Subcutaneous abdominal adipose tissue (tissue), 5 donors: ENCODE measurements around the gene TBL2.
"Not testable (repeated sequence)": the region's sequence is repeated elsewhere in the genome, so short reads cannot be mapped to it uniquely, and the experiment has no call there.

Experiments used
- H3K27ac ChIP-seq: one replicate; pipeline ENCODE4 v1.7.0; 2013; ENCODE audit warnings: low read depth, mild to moderate bottlenecking, inconsistent platforms, low read length, moderate library complexity
- H3K27me3 ChIP-seq, 5 donors: one replicate each; pipeline ENCODE4 v1.7.0; 2013; ENCODE audit warnings: low read length in 5 of 5, inconsistent platforms in 1 of 5; ENCODE audit not compliant: control insufficient read depth in 5 of 5, insufficient read depth in 4 of 5
- H3K36me3 ChIP-seq, 5 donors: one replicate each; pipeline ENCODE4 v1.7.0; 2013; ENCODE audit warnings: low read length in 5 of 5; ENCODE audit not compliant: control insufficient read depth in 5 of 5, insufficient read depth in 5 of 5
- H3K4me1 ChIP-seq, 5 donors: one replicate each; pipeline ENCODE4 v1.7.0; 2013; ENCODE audit warnings: low read length in 5 of 5, mild to moderate bottlenecking in 3 of 5, moderate library complexity in 1 of 5; ENCODE audit not compliant: control insufficient read depth in 5 of 5, insufficient read depth in 5 of 5
- H3K4me3 ChIP-seq, 5 donors: one replicate each; pipeline ENCODE4 v1.7.0; 2013; ENCODE audit warnings: low read length in 5 of 5, low read depth in 1 of 5
- H3K9ac ChIP-seq, 5 donors: one replicate each; pipeline ENCODE4 v1.7.0; 2013; ENCODE audit warnings: low read length in 5 of 5, mild to moderate bottlenecking in 4 of 5, moderate library complexity in 3 of 5
- H3K9me3 ChIP-seq, 5 donors: one replicate each; pipeline ENCODE4 v1.7.0; 2013; ENCODE audit warnings: low read length in 5 of 5; ENCODE audit not compliant: control insufficient read depth in 5 of 5
- donor health status: healthy.
- donor health status: healthy.
- donor health status: healthy.
- donor health status: healthy.
- donor health status: healthy.

Gene TBL2

GRCh38 chr7:73556208-73557107, 21.9 kb downstream of the TBL2 start:
- H3K4me1 ChIP-seq, result peaks cover 6 to 29% (median 28%) of the 10 kb centered on the region in 5 donors
- H3K9ac ChIP-seq, result peak overlapping the region; percentile 75 to 92 (median 87)
- H3K4me3 ChIP-seq, result peak overlapping the region; percentile 83 to 94 (median 88)
- H3K36me3 ChIP-seq, result peaks cover 0 to 17% (median 9%) of the 10 kb centered on the region in 5 donors
- H3K27ac ChIP-seq, result peak overlapping the region; percentile 69
- no peaks in the 10 kb centered on the region for H3K9me3 ChIP-seq
- no peaks in the 10 kb centered on the region for H3K27me3 ChIP-seq

DNA sequence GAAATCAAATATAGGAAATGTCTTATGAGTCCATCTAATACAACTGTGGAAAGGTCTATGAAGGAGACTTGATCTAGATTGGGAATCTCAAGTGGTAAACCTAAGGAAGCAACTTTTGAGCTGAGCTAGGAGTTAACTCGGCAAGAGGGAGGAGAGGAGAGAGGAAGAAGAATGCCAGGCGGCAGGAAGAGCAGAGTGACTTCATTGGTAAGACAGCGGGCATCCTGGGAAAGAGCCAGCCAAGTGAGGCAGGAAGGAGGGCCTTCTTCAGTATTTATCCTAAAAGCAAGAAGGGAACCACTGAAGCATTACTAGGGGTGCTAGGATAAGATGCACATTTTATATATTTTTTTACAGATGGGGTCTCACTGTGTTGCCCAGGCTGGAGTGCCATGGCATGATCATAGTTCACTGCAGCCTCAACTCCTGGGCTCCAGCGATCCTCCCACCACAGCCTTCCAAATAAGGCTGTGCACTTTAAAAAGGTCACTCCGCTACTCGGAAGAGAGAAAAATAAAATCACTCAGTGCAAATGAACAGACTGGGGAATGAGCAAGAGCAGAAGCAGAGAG, 22.9 kb downstream of the TBL2 start:
- H3K36me3 ChIP-seq, result peaks cover 3 to 23% (median 16%) of the 10 kb centered on the region in 5 donors
- peak overlapping the region in 4 of 5 donors; percentile 86 to 94 (median 88) for H3K4me3 ChIP-seq
- H3K4me1 ChIP-seq, result peaks cover 6 to 29% (median 28%) of the 10 kb centered on the region in 5 donors
- peak overlapping the region in 1 of 5 donors; percentile 88 for H3K9ac ChIP-seq
- peak overlapping the region; percentile 69 for H3K27ac ChIP-seq
- no peaks in the 10 kb centered on the region for H3K27me3 ChIP-seq
- no peaks in the 10 kb centered on the region for H3K9me3 ChIP-seq

GRCh38 chr7:73550093-73550492, 28.3 kb downstream of the TBL2 start:
- H3K4me3 ChIP-seq, H3K9ac ChIP-seq, H3K9me3 ChIP-seq, H3K4me1 ChIP-seq, H3K27ac ChIP-seq, H3K27me3 ChIP-seq: not testable (repeated sequence)
- H3K36me3 ChIP-seq, result peaks cover 12 to 51% (median 26%) of the 10 kb centered on the region in 5 donors

DNA sequence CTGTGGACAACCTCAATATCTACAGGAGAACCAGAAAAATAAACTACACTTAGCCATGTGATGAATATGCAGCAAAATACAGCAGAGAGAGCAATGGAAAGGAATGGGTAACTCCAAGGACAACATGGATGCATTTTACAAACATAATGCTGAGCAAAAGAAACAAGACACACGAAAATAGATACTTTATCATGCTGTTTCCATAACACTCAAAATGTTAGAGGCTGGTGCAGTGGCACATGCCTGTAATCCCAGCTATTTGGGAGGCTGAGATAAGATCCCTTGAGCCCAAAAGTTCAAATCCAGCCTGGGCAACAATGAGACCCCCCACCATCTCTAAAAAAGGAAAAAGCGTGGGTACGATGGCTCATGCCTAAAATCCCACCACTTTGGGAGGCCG, 29.2 kb downstream of the TBL2 start:
- no peak overlapping the region for H3K4me3 ChIP-seq

GRCh38 chr7:73547841-73548240, 30.5 kb downstream of the TBL2 start:
- Histone ChIP-seq H3K36me3 (peaks cover 13 to 55% (median 27%) of the 10 kb centered on the region in 5 donors), H3K27ac (no peak overlapping the region), H3K9me3 (no peaks in the 10 kb centered on the region), H3K9ac (no peak overlapping the region), H3K27me3 (no peaks in the 10 kb centered on the region), H3K4me1 (peaks cover 0 to 2% (median 0%) of the 10 kb centered on the region in 5 donors), H3K4me3 (no peak overlapping the region)

More for the DNA sequence above, 29.2 kb downstream of the TBL2 start:
- Histone ChIP-seq H3K27me3 (no peaks in the 10 kb centered on the region), H3K36me3 (peaks cover 12 to 50% (median 26%) of the 10 kb centered on the region in 5 donors), H3K4me1 (peaks cover 0 to 2% (median 0%) of the 10 kb centered on the region in 5 donors), H3K9me3 (no peaks in the 10 kb centered on the region), H3K9ac (no peak overlapping the region), H3K27ac (no peak overlapping the region)

GRCh38 chr7:73544678-73545077, 33.7 kb downstream of the TBL2 start:
- Histone ChIP-seq H3K9me3 (no peaks in the 10 kb centered on the region), H3K27me3 (no peaks in the 10 kb centered on the region), H3K27ac (no peak overlapping the region), H3K4me3 (no peak overlapping the region), H3K4me1 (peaks cover 0 to 2% (median 0%) of the 10 kb centered on the region in 5 donors), H3K9ac (no peak overlapping the region), H3K36me3 (peaks cover 14 to 61% (median 37%) of the 10 kb centered on the region in 5 donors)

DNA sequence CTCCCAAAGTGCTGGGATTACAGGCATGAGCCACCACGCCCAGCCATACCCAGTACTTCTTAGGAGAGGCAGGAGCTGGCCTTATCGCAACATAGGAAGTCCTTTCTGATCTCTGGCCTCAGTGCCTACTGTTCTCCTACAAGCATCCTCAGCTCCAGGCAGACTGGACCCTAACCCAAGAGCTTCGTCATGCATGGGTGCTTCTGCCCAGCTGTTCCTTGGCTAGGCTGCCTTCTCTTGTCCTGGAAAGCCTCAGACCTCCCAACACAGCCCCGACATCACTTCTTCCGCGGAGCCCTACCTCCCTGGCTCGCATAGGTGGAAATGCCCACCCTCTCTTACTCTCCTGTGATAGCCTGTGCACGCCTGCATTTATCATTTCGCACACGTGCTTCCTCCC, 36.7 kb downstream of the TBL2 start:
- no peaks in the 10 kb centered on the region for H3K27me3 ChIP-seq
- no peaks in the 10 kb centered on the region for H3K9me3 ChIP-seq
- H3K4me1 ChIP-seq, result peaks cover 0 to 2% (median 0%) of the 10 kb centered on the region in 5 donors
- H3K4me3 ChIP-seq, result no peak overlapping the region
- peaks cover 10 to 72% (median 61%) of the 10 kb centered on the region in 5 donors for H3K36me3 ChIP-seq
- no peak overlapping the region for H3K27ac ChIP-seq
- no peak overlapping the region for H3K9ac ChIP-seq

DNA sequence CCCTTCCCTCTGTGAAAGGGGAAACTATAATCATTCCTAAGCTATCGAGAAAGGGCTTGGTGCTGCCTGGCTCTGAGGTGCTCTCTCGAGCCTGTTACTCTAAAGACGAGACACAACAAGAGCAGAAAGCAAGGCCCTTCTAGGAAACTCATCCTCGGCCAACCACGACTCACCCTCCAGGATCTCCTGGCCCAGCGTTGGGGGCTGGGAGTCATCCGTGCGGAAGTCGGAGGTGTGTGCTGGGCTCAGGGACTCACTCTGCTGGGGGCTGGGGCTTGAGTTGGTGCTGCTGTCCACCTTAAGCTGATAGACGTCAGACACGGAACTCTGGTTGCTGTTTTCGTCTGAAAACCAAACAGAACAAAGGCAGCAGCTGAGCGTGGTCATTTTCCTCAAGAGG, 38.7 kb downstream of the TBL2 start:
- H3K27ac ChIP-seq, result no peak overlapping the region
- no peaks in the 10 kb centered on the region for H3K4me1 ChIP-seq
- H3K36me3 ChIP-seq, result peaks cover 10 to 84% (median 75%) of the 10 kb centered on the region in 5 donors
- no peaks in the 10 kb centered on the region for H3K9me3 ChIP-seq
- no peaks in the 10 kb centered on the region for H3K27me3 ChIP-seq
- H3K4me3 ChIP-seq, result no peak overlapping the region
- no peak overlapping the region for H3K9ac ChIP-seq

- not testable (repeated sequence) for H3K9me3 ChIP-seq, H3K9ac ChIP-seq, H3K27ac ChIP-seq, H3K4me1 ChIP-seq, H3K4me3 ChIP-seq, H3K27me3 ChIP-seq
- H3K36me3 ChIP-seq, result peaks cover 10 to 85% (median 71%) of the 10 kb centered on the region in 5 donors
These were observed 39.9 kb downstream of the TBL2 start for GRCh38 chr7:73538510-73538909.

DNA sequence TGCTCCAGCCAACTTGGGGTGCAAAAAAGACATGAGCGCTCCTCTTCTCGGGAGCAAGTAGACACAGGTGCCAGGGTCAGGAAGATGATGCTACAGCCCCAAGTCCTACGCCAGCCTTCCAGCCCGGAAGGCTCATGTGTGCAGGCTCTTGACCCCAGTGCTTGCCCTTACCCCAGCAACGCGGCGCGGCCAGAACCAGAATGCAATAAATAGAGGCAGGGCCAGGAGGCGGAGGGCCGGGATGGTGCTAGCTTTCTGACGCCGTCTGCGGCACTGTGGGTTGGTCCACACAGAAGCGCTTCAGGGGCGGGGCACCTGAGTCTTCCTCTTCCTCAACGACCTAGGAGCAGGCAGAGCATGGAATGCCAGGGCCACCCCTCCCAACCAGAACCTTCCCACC, 41.3 kb downstream of the TBL2 start:
- no peak overlapping the region for H3K9ac ChIP-seq
- H3K27ac ChIP-seq, result no peak overlapping the region
- H3K4me3 ChIP-seq, result no peak overlapping the region
- peaks cover 5 to 71% (median 59%) of the 10 kb centered on the region in 5 donors for H3K36me3 ChIP-seq
- H3K9me3 ChIP-seq, result no peaks in the 10 kb centered on the region
- no peaks in the 10 kb centered on the region for H3K27me3 ChIP-seq
- no peaks in the 10 kb centered on the region for H3K4me1 ChIP-seq
